IMR-90 (cell line): ENCODE results near the gene ZSCAN10. TPM values are rescaled to one million over a fixed set of nuclear protein-coding genes. Genes with fewer than 3 reads are reported as not detected.

Source experiments
- ATAC-seq: fragments of 200-7000 bp; cut with Tn5 transposase; 2 replicates; pipeline ENCODE4 v1.9.1; 2020; ENCODE audit warnings: low read depth, mild to moderate bottlenecking, moderate library complexity
- BruUV-seq: library from RNA; stranded (reverse); fragments of 400-500 nt; replicated peaks from 2 replicates; lab custom pipeline; 2021; lab: Mats Ljungman, UMichigan
- CTCF ChIA-PET: fragments of 300-600 bp; formaldehyde crosslinking; extraction: SDS; loops from one replicate; lab custom pipeline; 2021; ENCODE audit warnings: antibody characterized with exemption; lab: Yijun Ruan, JAX
- POLR2A ChIA-PET: fragments of 300-600 bp; sonication (Branson Sonifier 250); formaldehyde crosslinking; loops from one replicate; lab custom pipeline; 2022; ENCODE audit warnings: antibody characterized with exemption; ENCODE audit not compliant: unreplicated experiment; lab: Charles Lee
- DNase-seq: peaks from one replicate; pipeline ENCODE4 v3.0.0; 2013
- H2AFZ ChIP-seq: replicated peaks from 2 replicates; pipeline ENCODE3; 2013; ENCODE audit warnings: low read length, mild to moderate bottlenecking; ENCODE audit not compliant: poor library complexity
- H2AK5ac ChIP-seq: 2 replicates; pipeline ENCODE4 v1.6.1; 2013; ENCODE audit warnings: low read depth, low read length, inconsistent platforms
- H2AK9ac ChIP-seq: replicated peaks from 2 replicates; pipeline ENCODE3; 2013; ENCODE audit warnings: mild to moderate bottlenecking, low read depth, low read length, moderate library complexity; ENCODE audit not compliant: poor library complexity
- H2BK120ac ChIP-seq: 2 replicates; pipeline ENCODE4 v1.6.1; 2013; ENCODE audit warnings: low read depth, low read length, inconsistent platforms
- H2BK15ac ChIP-seq: 3 replicates; pipeline ENCODE4 v1.6.1; 2013; ENCODE audit warnings: low read depth, low read length, inconsistent platforms
- H2BK20ac ChIP-seq: 2 replicates; pipeline ENCODE4 v1.6.1; 2013; ENCODE audit warnings: low read depth, mild to moderate bottlenecking, inconsistent platforms, low read length, moderate library complexity
- H2BK5ac ChIP-seq: 2 replicates; pipeline ENCODE4 v1.6.1; 2013; ENCODE audit warnings: mild to moderate bottlenecking, low read depth, low read length, inconsistent platforms; ENCODE audit not compliant: poor library complexity, severe bottlenecking
- H3K14ac ChIP-seq: replicated peaks from 2 replicates; pipeline ENCODE4 v1.6.1; 2013; ENCODE audit warnings: low read depth, low read length, inconsistent platforms
- H3K18ac ChIP-seq: 2 replicates; pipeline ENCODE4 v1.6.1; 2013; ENCODE audit warnings: low read depth, low read length, control low read depth
- H3K23ac ChIP-seq: 2 replicates; pipeline ENCODE4 v1.6.1; 2013; ENCODE audit warnings: low read depth, low read length, inconsistent platforms
- H3K27ac ChIP-seq: 2 replicates; pipeline ENCODE4 v1.5.1; 2013; ENCODE audit warnings: mild to moderate bottlenecking, control low read depth, low read length; ENCODE audit not compliant: insufficient read depth
- H3K27me3 ChIP-seq: 2 replicates; pipeline ENCODE4 v1.6.1; 2013; ENCODE audit warnings: low read length; ENCODE audit not compliant: control insufficient read depth, insufficient read depth
- H3K36me3 ChIP-seq: 2 replicates; pipeline ENCODE4 v1.6.1; 2013; ENCODE audit warnings: low read length, mixed read lengths; ENCODE audit not compliant: control insufficient read depth, insufficient read depth
- H3K4ac ChIP-seq: 2 replicates; pipeline ENCODE4 v1.6.1; 2013; ENCODE audit warnings: low read depth, low read length, inconsistent platforms
- H3K4me1 ChIP-seq: 2 replicates; pipeline ENCODE4 v1.6.1; 2013; ENCODE audit warnings: low read length, mixed read lengths; ENCODE audit not compliant: control insufficient read depth, insufficient read depth
- H3K4me2 ChIP-seq: 2 replicates; pipeline ENCODE4 v1.6.1; 2013; ENCODE audit warnings: low read depth, mild to moderate bottlenecking, control low read depth, low read length, moderate library complexity
- H3K4me3 ChIP-seq: 2 replicates; pipeline ENCODE4 v1.5.1; 2013; ENCODE audit warnings: low read depth, mild to moderate bottlenecking, control low read depth, low read length, moderate library complexity; ENCODE audit not compliant: insufficient read depth
- H3K56ac ChIP-seq: 2 replicates; pipeline ENCODE4 v1.6.1; 2013; ENCODE audit warnings: low read length, inconsistent platforms; ENCODE audit not compliant: insufficient read depth; ENCODE audit errors: extremely low read depth
- H3K79me1 ChIP-seq, 2 experiments: 2 replicates each; pipeline ENCODE4 v1.6.1; 2013; ENCODE audit warnings: low read length in 2 of 2, inconsistent platforms in 1 of 2, low read depth in 1 of 2
- H3K9ac ChIP-seq: 2 replicates; pipeline ENCODE4 v1.6.1; 2013; ENCODE audit warnings: low read depth, low read length, control low read depth
- H3K9me1 ChIP-seq: 2 replicates; pipeline ENCODE4 v1.6.1; 2013; ENCODE audit warnings: low read length, inconsistent platforms; ENCODE audit not compliant: insufficient read depth
- H3K9me3 ChIP-seq: 2 replicates; pipeline ENCODE4 v1.6.1; 2013; ENCODE audit warnings: low read length; ENCODE audit not compliant: control insufficient read depth, insufficient read depth
- H4K20me1 ChIP-seq: 2 replicates; pipeline ENCODE4 v1.6.1; 2013; ENCODE audit warnings: low read length, inconsistent platforms; ENCODE audit not compliant: insufficient read depth
- H4K5ac ChIP-seq: 2 replicates; pipeline ENCODE4 v1.6.1; 2013; ENCODE audit warnings: mild to moderate bottlenecking, low read depth, low read length, control low read depth
- H4K8ac ChIP-seq, 2 experiments: 2 replicates each; pipeline ENCODE4 v1.6.1; 2013; ENCODE audit warnings: low read depth in 2 of 2, low read length in 2 of 2, control low read depth in 1 of 2, inconsistent platforms in 1 of 2
- H4K91ac ChIP-seq: 2 replicates; pipeline ENCODE4 v1.6.1; 2013; ENCODE audit warnings: low read depth, low read length, inconsistent platforms; ENCODE audit not compliant: insufficient read depth
- MAZ ChIP-seq: IDR thresholded peaks from 2 replicates; pipeline ENCODE4 v1.6.1; 2012; ENCODE audit warnings: low read depth, mild to moderate bottlenecking, low read length, improper control_type of control experiment, moderate library complexity, borderline replicate concordance
- RFX5 ChIP-seq: IDR thresholded peaks from 2 replicates; pipeline ENCODE4 v1.8.0; 2012; ENCODE audit warnings: low read depth, mild to moderate bottlenecking, low read length, moderate library complexity
- WGBS, 2 experiments: methylation state at CpG; one replicate each; pipeline versions ENCODE4 v1.1.5 to v1.1.7; 2013; ENCODE audit warnings: missing lambda C conversion rate in 2 of 2; ENCODE audit not compliant: insufficient read length in 1 of 2; ENCODE audit errors: extremely low coverage in 2 of 2; 5-methylcytosine and 5-hydroxymethylcytosine counted together
- dilution Hi-C: fragments of 300-500 bp; cut with HindIII; formaldehyde crosslinking; loops from one replicate; pipeline ENCODE4 v1.14.3; 2018; ENCODE audit warnings: low sequenced_read_pairs; ENCODE audit not compliant: unreplicated experiment
- in situ Hi-C: fragments of 300-500 bp; cut with MboI; formaldehyde crosslinking; loops from 3 replicates; pipeline ENCODE4 v1.14.3; 2019; ENCODE audit warnings: low sequenced_read_pairs, inconsistent platforms, mixed read lengths
- intact Hi-C: fragments of 100-400 bp; cut with micrococcal nuclease; formaldehyde crosslinking; loops from 2 replicates; pipeline ENCODE4 v1.10.0; 2022
- polyA plus RNA-seq, 3 experiments: library from polyadenylated mRNA; depleted of rRNA; stranded (reverse); fragments of >200 nt; gene quantifications; 2 replicates each; pipeline ENCODE4 v1.2.3, GENCODE V29; 2012; ENCODE audit warnings: low replicate concordance in 1 of 3
- total RNA-seq: library from RNA; depleted of rRNA; stranded (reverse); fragments of >200 nt; gene quantifications from 2 replicates; pipeline ENCODE4 v1.2.3, GENCODE V29; 2012

Gene ZSCAN10
- total and polyA plus RNA-seq, 2 of the 4 experiments (the other 2 are of a cell fraction): not detected

- Histone ChIP-seq H2BK120ac (no peak overlapping the region), H2AK9ac (peak overlapping the region; percentile 92), H2BK5ac (no peak overlapping the region), H2AK5ac (peak overlapping the region; percentile 24; the same call in 1 of the 2 replicates), H3K23ac (peak overlapping the region; percentile 86), H3K56ac (no peak overlapping the region), H2BK15ac (no peak overlapping the region), H3K4ac (peak overlapping the region; percentile 83; the same call in 1 of the 2 replicates), H3K18ac (no peak overlapping the region; the same call in 1 of the 2 replicates), H2AFZ (peak overlapping the region; percentile 96), H4K8ac (peak overlapping the region; percentile 75 to 90; a peak in 3 of 4 replicates), H3K27ac (no peak overlapping the region), H3K9ac (no peak overlapping the region), H3K4me3 (peak overlapping the region; percentile 31; the same call in 1 of the 2 replicates), H3K79me1 (no peaks in the 10 kb centered on the region), H4K91ac (no peak overlapping the region), H4K20me1 (no peaks in the 10 kb centered on the region), H3K4me1 (peaks cover 3% of the 10 kb centered on the region), H4K5ac (peak overlapping the region; percentile 26; the same call in 1 of the 2 replicates), H3K9me1 (peaks cover 17% of the 10 kb centered on the region), H3K27me3 (peaks cover 27% of the 10 kb centered on the region), H3K9me3 (no peaks in the 10 kb centered on the region), H3K4me2 (peak overlapping the region; percentile 91), H2BK20ac (no peak overlapping the region), H3K14ac (peak overlapping the region; percentile 72; the same call in 1 of the 2 replicates), H3K36me3 (no peaks in the 10 kb centered on the region)
- 4% methylated on average over 7 of the region's 39 CpGs; no CpG with 5 or more reads in 1 of the 2 experiments for whole genome bisulfite sequencing, 2 experiments
- ATAC-seq (peak; percentile 99), DNase-seq (peak; percentile 78)
- no TSS peak for BruUV-seq
- CTCF ChIA-PET: no interaction called here
- TF ChIP-seq MAZ (peak; percentile 13; the same call in 1 of the 2 replicates), RFX5 (no peak)
- POLR2A ChIA-PET: no interaction called here
- in situ Hi-C loops (loop anchor here (5.0 kb wide), 1 partner anchor 38 kb away; no protein-coding TSS in a partner anchor), intact Hi-C loops (no loop called here), dilution Hi-C loops (no loop called here)
Observed at GRCh38 chr16:3099732-3100499, 822 bp upstream of the ZSCAN10 start.
